HL-60/S4 (cell line): ENCODE measurements around the gene ARHGEF39.

Experiments used
- in situ Hi-C: fragments of 300-500 bp; cut with MboI; formaldehyde crosslinking; loops from 2 replicates; pipeline ENCODE4 v1.14.3; 2022; ENCODE audit warnings: low sequenced_read_pairs

ARHGEF39 gene

GRCh38 chr9:35691757-35692301, 26.8 kb upstream of the ARHGEF39 start:
- in situ Hi-C loops = no loop called here

- in situ Hi-C loops = no loop called here
These were observed 26.3 kb upstream of the ARHGEF39 start for GRCh38 chr9:35691334-35691650.

GRCh38 chr9:35690614-35691333, 25.8 kb upstream of the ARHGEF39 start:
- in situ Hi-C loops = no loop called here

GRCh38 chr9:35690294-35690613, 25.3 kb upstream of the ARHGEF39 start:
- in situ Hi-C loops = no loop called here

- in situ Hi-C loops = no loop called here
These were observed 24.7 kb upstream of the ARHGEF39 start, which contains the start of gene TPM2 for GRCh38 chr9:35689542-35690293. Gene TPM2, minus strand, starts transcription at chr9:35689925. Its CDS starts 108 bp downstream, at chr9:35689817.

GRCh38 chr9:35688558-35689541, 23.9 kb upstream of the ARHGEF39 start:
- in situ Hi-C loops = no loop called here

- in situ Hi-C loops = no loop called here
These were observed 23.1 kb upstream of the ARHGEF39 start for GRCh38 chr9:35687972-35688557.

GRCh38 chr9:35687306-35687705, 22.3 kb upstream of the ARHGEF39 start:
- in situ Hi-C loops = no loop called here

GRCh38 chr9:35686222-35687203, 21.5 kb upstream of the ARHGEF39 start:
- in situ Hi-C loops = no loop called here

GRCh38 chr9:35685506-35685905, 20.5 kb upstream of the ARHGEF39 start:
- in situ Hi-C loops = no loop called here

- in situ Hi-C loops = no loop called here
These were observed 19.9 kb upstream of the ARHGEF39 start for GRCh38 chr9:35684921-35685320.

- in situ Hi-C loops = no loop called here
These were observed 18.3 kb upstream of the ARHGEF39 start for GRCh38 chr9:35683323-35683722.

GRCh38 chr9:35682520-35683315, 17.7 kb upstream of the ARHGEF39 start:
- in situ Hi-C loops = no loop called here

- in situ Hi-C loops = no loop called here
These were observed 17.1 kb upstream of the ARHGEF39 start for GRCh38 chr9:35682051-35682450.

GRCh38 chr9:35681341-35682002, 16.5 kb upstream of the ARHGEF39 start:
- in situ Hi-C loops = no loop called here

- in situ Hi-C loops = no loop called here
These were observed 15.5 kb upstream of the ARHGEF39 start for GRCh38 chr9:35680331-35681105.

GRCh38 chr9:35679766-35680330, 14.9 kb upstream of the ARHGEF39 start:
- in situ Hi-C loops = no loop called here
